HCT116 (cell line): Measurements from ENCODE around the gene NME9. TPM values are rescaled to one million over a fixed set of nuclear protein-coding genes. Genes with fewer than 3 reads are reported as not detected.

ENCODE experiments used
- total RNA-seq: library from RNA; stranded (reverse); gene quantifications from one replicate; pipeline ENCODE4 v1.2.1, GENCODE V29; 2021; ENCODE audit not compliant: unreplicated experiment

The NME9 gene
- total RNA-seq, 1 experiment from 2014 or later, result 0.79 TPM

Other genes with a start within 250 kb of the NME9 start
- 9.6 TPM for gene DZIP1L, start 214.2 kb downstream of the NME9 start, total RNA-seq
- not detected for gene A4GNT, start 197.5 kb downstream of the NME9 start, total RNA-seq
- gene DBR1, start 154.9 kb downstream of the NME9 start, total RNA-seq, result 21.6 TPM
- gene ARMC8, start 142.6 kb downstream of the NME9 start, total RNA-seq, result 36.2 TPM
- 13.5 TPM for gene MRAS, start 18.7 kb upstream of the NME9 start, total RNA-seq
- gene ESYT3, start 104.8 kb upstream of the NME9 start, total RNA-seq, result 0.05 TPM